ENCODE results near the gene ATP1B3.
"Not testable (repeated sequence)": the region's sequence is repeated elsewhere in the genome, so short reads cannot be mapped to it uniquely, and the experiment has no call there.

ATP1B3 gene

GRCh38 chr3:141860766-141861513, 15.5 kb upstream of the ATP1B3 start:
- DNase-seq, result no peak

- no peak for DNase-seq
These were observed 14.1 kb upstream of the ATP1B3 start for GRCh38 chr3:141862279-141862816.

- no peak for DNase-seq
These were observed 13.0 kb upstream of the ATP1B3 start for GRCh38 chr3:141863491-141863890.

GRCh38 chr3:141864281-141864970, 12.0 kb upstream of the ATP1B3 start:
- no peak for DNase-seq

- no peak for DNase-seq
These were observed 11.3 kb upstream of the ATP1B3 start for GRCh38 chr3:141865101-141865500.

- DNase-seq, result no peak
These were observed 6.3 kb upstream of the ATP1B3 start for GRCh38 chr3:141870091-141870687.

- peak; percentile 81 to 91 (median 83) for DNase-seq
These were observed 1.0 kb upstream of the ATP1B3 start for GRCh38 chr3:141875374-141875892.

GRCh38 chr3:141875893-141876380, 506 bp upstream of the ATP1B3 start:
- peak; percentile 60 to 92 (median 90) for DNase-seq

GRCh38 chr3:141876891-141877621, 613 bp downstream of the ATP1B3 start:
- DNase-seq, result peak; percentile 48 to 86 (median 68)

- peak in 1 of 3 experiments; percentile 51 for DNase-seq
These were observed 1.5 kb downstream of the ATP1B3 start for GRCh38 chr3:141877911-141878310.

GRCh38 chr3:141878326-141878725, 1.9 kb downstream of the ATP1B3 start:
- peak in 1 of 3 experiments; percentile 29 for DNase-seq

- peak in 2 of 3 experiments; percentile 2 to 16 for DNase-seq
These were observed 2.4 kb downstream of the ATP1B3 start for GRCh38 chr3:141878817-141879216.

- peak in 1 of 3 experiments; percentile 33 for DNase-seq
These were observed 5.3 kb downstream of the ATP1B3 start for GRCh38 chr3:141881702-141882101.

- no peak for DNase-seq
These were observed 10.6 kb downstream of the ATP1B3 start for GRCh38 chr3:141887051-141887450.

GRCh38 chr3:141888548-141888947, 12.1 kb downstream of the ATP1B3 start:
- DNase-seq, result not testable (repeated sequence)

GRCh38 chr3:141894524-141895176, 18.2 kb downstream of the ATP1B3 start:
- no peak for DNase-seq

GRCh38 chr3:141895731-141896130, 19.3 kb downstream of the ATP1B3 start:
- DNase-seq, result no peak

- DNase-seq, result no peak
These were observed 22.5 kb downstream of the ATP1B3 start for GRCh38 chr3:141898908-141899307.

GRCh38 chr3:141900343-141900742, 23.9 kb downstream of the ATP1B3 start:
- no peak for DNase-seq

GRCh38 chr3:141901914-141902313, 25.5 kb downstream of the ATP1B3 start:
- no peak for DNase-seq

- DNase-seq, result no peak
These were observed 27.8 kb downstream of the ATP1B3 start for GRCh38 chr3:141904203-141904602.

GRCh38 chr3:141905129-141905528, 28.7 kb downstream of the ATP1B3 start:
- no peak for DNase-seq

All from NCI-H1417 (cell line).